ENCODE results near the gene TFCP2L1.

The TFCP2L1 gene

GRCh38 chr2:121234144-121234543 is 50.9 kb downstream of the TFCP2L1 start:
- TF ChIP-seq GATA3 (IDR thresholded peaks at IDR 0.05; ENCODE audit: low read depth, low read length) (no peak), GATA2 (IDR thresholded peaks at IDR 0.05; ENCODE audit: low read depth, low read length) (no peak)

- no peak for TF ChIP-seq GATA2 (IDR thresholded peaks at IDR 0.05; ENCODE audit: low read depth, low read length)
- TF ChIP-seq GATA3 (IDR thresholded peaks at IDR 0.05; ENCODE audit: low read depth, low read length): no peak
Measured at GRCh38 chr2:121233486-121234110, 51.4 kb downstream of the TFCP2L1 start.

- TF ChIP-seq GATA3 (IDR thresholded peaks at IDR 0.05; ENCODE audit: low read depth, low read length) (no peak), GATA2 (IDR thresholded peaks at IDR 0.05; ENCODE audit: low read depth, low read length) (no peak)
Measured at GRCh38 chr2:121232626-121233265, 52.3 kb downstream of the TFCP2L1 start.

GRCh38 chr2:121231385-121232000 is 53.5 kb downstream of the TFCP2L1 start:
- TF ChIP-seq GATA2 (IDR thresholded peaks at IDR 0.05; ENCODE audit: low read depth, low read length) (no peak), GATA3 (IDR thresholded peaks at IDR 0.05; ENCODE audit: low read depth, low read length) (no peak)

GRCh38 chr2:121228521-121228920 is 56.5 kb downstream of the TFCP2L1 start:
- TF ChIP-seq GATA2 (IDR thresholded peaks at IDR 0.05; ENCODE audit: low read depth, low read length): no peak
- no peak for TF ChIP-seq GATA3 (IDR thresholded peaks at IDR 0.05; ENCODE audit: low read depth, low read length)

- TF ChIP-seq GATA3 (IDR thresholded peaks at IDR 0.05; ENCODE audit: low read depth, low read length) (no peak), GATA2 (IDR thresholded peaks at IDR 0.05; ENCODE audit: low read depth, low read length) (no peak)
Measured at GRCh38 chr2:121220995-121221394, 64.0 kb downstream of the TFCP2L1 start.

GRCh38 chr2:121219866-121220265 is 65.1 kb downstream of the TFCP2L1 start:
- TF ChIP-seq GATA3 (IDR thresholded peaks at IDR 0.05; ENCODE audit: low read depth, low read length) (no peak), GATA2 (IDR thresholded peaks at IDR 0.05; ENCODE audit: low read depth, low read length) (no peak)

GRCh38 chr2:121218386-121218938 is 66.5 kb downstream of the TFCP2L1 start:
- no peak for TF ChIP-seq GATA2 (IDR thresholded peaks at IDR 0.05; ENCODE audit: low read depth, low read length)

- TF ChIP-seq GATA2 (IDR thresholded peaks at IDR 0.05; ENCODE audit: low read depth, low read length) (no peak), GATA3 (IDR thresholded peaks at IDR 0.05; ENCODE audit: low read depth, low read length) (no peak)
Measured at GRCh38 chr2:121217627-121218026, 67.4 kb downstream of the TFCP2L1 start.

GRCh38 chr2:121214296-121214695 is 70.7 kb downstream of the TFCP2L1 start:
- no peak for TF ChIP-seq GATA3 (IDR thresholded peaks at IDR 0.05; ENCODE audit: low read depth, low read length)
- TF ChIP-seq GATA2 (IDR thresholded peaks at IDR 0.05; ENCODE audit: low read depth, low read length): no peak

- TF ChIP-seq GATA2 (IDR thresholded peaks at IDR 0.05; ENCODE audit: low read depth, low read length) (no peak), GATA3 (IDR thresholded peaks at IDR 0.05; ENCODE audit: low read depth, low read length) (no peak)
Measured at GRCh38 chr2:121213386-121213785, 71.6 kb downstream of the TFCP2L1 start.

GRCh38 chr2:121212661-121213325 is 72.2 kb downstream of the TFCP2L1 start:
- TF ChIP-seq GATA3 (IDR thresholded peaks at IDR 0.05; ENCODE audit: low read depth, low read length): no peak
- TF ChIP-seq GATA2 (IDR thresholded peaks at IDR 0.05; ENCODE audit: low read depth, low read length): no peak

GRCh38 chr2:121211689-121212151 is 73.3 kb downstream of the TFCP2L1 start:
- TF ChIP-seq GATA2 (IDR thresholded peaks at IDR 0.05; ENCODE audit: low read depth, low read length) (no peak), GATA3 (IDR thresholded peaks at IDR 0.05; ENCODE audit: low read depth, low read length) (no peak)

GRCh38 chr2:121211251-121211650 is 73.8 kb downstream of the TFCP2L1 start:
- TF ChIP-seq GATA2 (IDR thresholded peaks at IDR 0.05; ENCODE audit: low read depth, low read length) (peak; percentile 85), GATA3 (IDR thresholded peaks at IDR 0.05; ENCODE audit: low read depth, low read length) (no peak)
